Coronary artery (tissue), 2 donors: ENCODE data around the gene PRKG1.

Experiments used
- DNase-seq: peaks from one replicate; pipeline ENCODE4 v3.0.0-alpha.2; 2017; ENCODE audit warnings: low spot score
- H3K27ac ChIP-seq, 2 donors: fragments of 200-600 bp; sonication (generic); one replicate each; pipeline ENCODE4 v1.5.1; 2016 to 2019
- H3K4me3 ChIP-seq: fragments of 200-600 bp; sonication (generic); 2 replicates; pipeline ENCODE4 v1.5.1; 2016; ENCODE audit warnings: mild to moderate bottlenecking, moderate library complexity
- CTCF ChIP-seq: fragments of 200-600 bp; sonication (generic); IDR thresholded peaks from one replicate; pipeline ENCODE4 v1.5.1; 2019; ENCODE audit warnings: antibody characterized with exemption

PRKG1 gene

GRCh38 chr10:52099026-52099600 lies 1024.8 kb downstream of the PRKG1 start:
- no peak for TF ChIP-seq CTCF
- Histone ChIP-seq H3K4me3 (no peak overlapping the region), H3K27ac (no peak overlapping the region)
- DNase-seq = no peak

GRCh38 chr10:52100011-52100547 lies 1025.8 kb downstream of the PRKG1 start:
- TF ChIP-seq CTCF = no peak
- Histone ChIP-seq H3K27ac (no peak overlapping the region), H3K4me3 (no peak overlapping the region)
- no peak for DNase-seq

- TF ChIP-seq CTCF = no peak
- Histone ChIP-seq H3K27ac (no peak overlapping the region), H3K4me3 (no peak overlapping the region)
- DNase-seq = no peak
Measured at GRCh38 chr10:52105301-52105700, 1031.0 kb downstream of the PRKG1 start.

GRCh38 chr10:52106011-52106410 lies 1031.7 kb downstream of the PRKG1 start:
- no peak for DNase-seq
- Histone ChIP-seq H3K4me3 (peak overlapping the region; percentile 5), H3K27ac (peak overlapping the region in 1 of 2 donors; percentile 26)
- no peak for TF ChIP-seq CTCF

- Histone ChIP-seq H3K4me3 (no peak overlapping the region), H3K27ac (no peak overlapping the region)
- TF ChIP-seq CTCF = no peak
- DNase-seq = no peak
Measured at GRCh38 chr10:52106899-52107298, 1032.6 kb downstream of the PRKG1 start.

GRCh38 chr10:52108236-52108635 lies 1033.9 kb downstream of the PRKG1 start:
- Histone ChIP-seq H3K4me3 (no peak overlapping the region), H3K27ac (no peak overlapping the region)
- DNase-seq = no peak
- TF ChIP-seq CTCF = no peak

- no peak for TF ChIP-seq CTCF
- H3K4me3 ChIP-seq = no peak overlapping the region
- H3K27ac ChIP-seq = no peak overlapping the region
- DNase-seq = no peak
Measured at GRCh38 chr10:52110576-52110975, 1036.3 kb downstream of the PRKG1 start.
